Measurements from ENCODE around the gene SNAPC2. TPM values are rescaled to one million over a fixed set of nuclear protein-coding genes. Genes with fewer than 3 reads are reported as not detected.

The SNAPC2 gene
- total and polyA plus RNA-seq, 2 experiments from 2014 or later: 33.7 to 47.2 TPM

DNA sequence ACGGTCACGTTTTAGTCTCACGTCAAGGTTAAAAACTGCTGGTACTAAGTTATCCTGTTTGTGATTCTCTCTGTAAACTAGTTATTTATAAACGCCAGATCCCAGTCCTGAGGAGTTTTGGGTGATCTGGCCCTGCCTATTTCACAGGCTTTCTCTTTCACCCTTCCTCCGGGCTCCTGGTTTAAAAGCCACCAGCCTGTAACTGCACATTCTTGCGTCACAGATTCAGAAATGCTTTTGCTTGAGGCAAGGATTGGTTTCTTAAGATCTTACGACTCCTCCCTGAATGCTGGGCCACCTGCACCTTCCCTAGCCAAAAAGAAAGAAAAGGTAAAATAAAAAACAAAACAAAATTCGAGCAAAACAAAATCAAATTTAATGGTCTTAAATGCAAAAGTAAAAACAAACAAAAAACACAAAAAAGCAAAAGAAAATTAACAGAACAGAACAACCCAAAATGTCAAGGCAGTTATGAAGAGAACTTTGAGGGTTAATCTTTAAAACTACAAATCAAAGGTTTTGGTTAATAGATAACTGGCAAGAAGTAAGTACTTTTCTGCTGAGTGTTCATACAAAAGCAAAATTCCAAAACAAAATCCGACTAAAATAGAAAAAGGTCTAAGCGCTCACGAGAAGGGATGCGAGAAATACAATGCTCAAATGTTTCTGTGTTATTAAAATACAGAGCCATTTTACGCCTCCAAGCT, 41.9 kb downstream of the SNAPC2 start:
- no peak overlapping the region for H3K4me3 ChIP-seq
- in situ Hi-C loops (cut with MboI): loop anchor here (10.0 kb wide), 1 partner anchor 283 kb away; no protein-coding TSS in a partner anchor
- H3K79me2 ChIP-seq (ENCODE audit: insufficient read depth): no peaks in the 10 kb centered on the region
- no peaks in the 10 kb centered on the region for H3K27me3 ChIP-seq (replicated peaks; ENCODE audit: insufficient read depth)
- no peaks in the 10 kb centered on the region for H3K9me2 ChIP-seq (ENCODE audit: insufficient read depth)
- no peaks in the 10 kb centered on the region for H3K9me3 ChIP-seq (ENCODE audit: low read depth)
- no peak overlapping the region for H3K9ac ChIP-seq
- H3K36me3 ChIP-seq (ENCODE audit: low read depth): peaks cover 12% of the 10 kb centered on the region; the same call in 1 of the 2 replicates
- WGBS, 2 experiments (ENCODE audit: low coverage in 1 of 2, low lambda C conversion rate in 2 of 2, missing lambda C conversion rate in 2 of 2): 97 to 98% methylated on average over 13 of the region's 13 CpGs
- no peak for DNase-seq
- H3K27ac ChIP-seq: no peak overlapping the region
- H3K4me1 ChIP-seq (ENCODE audit: insufficient read depth): no peaks in the 10 kb centered on the region
- H3K4me2 ChIP-seq (ENCODE audit: unreplicated experiment): no peak overlapping the region
- H2AFZ ChIP-seq: no peak overlapping the region
- no peaks in the 10 kb centered on the region for H3F3A ChIP-seq (ENCODE audit: insufficient read depth)
- TF ChIP-seq EZH2 (IDR thresholded peaks at IDR 0.05; ENCODE audit: insufficient read depth, poor library complexity, severe bottlenecking): no peak
- TF ChIP-seq EZH2phosphoT487 (IDR thresholded peaks at IDR 0.05; ENCODE audit: insufficient read depth, low read depth): no peak
- H4K20me1 ChIP-seq (ENCODE audit: insufficient read depth): no peaks in the 10 kb centered on the region

DNA sequence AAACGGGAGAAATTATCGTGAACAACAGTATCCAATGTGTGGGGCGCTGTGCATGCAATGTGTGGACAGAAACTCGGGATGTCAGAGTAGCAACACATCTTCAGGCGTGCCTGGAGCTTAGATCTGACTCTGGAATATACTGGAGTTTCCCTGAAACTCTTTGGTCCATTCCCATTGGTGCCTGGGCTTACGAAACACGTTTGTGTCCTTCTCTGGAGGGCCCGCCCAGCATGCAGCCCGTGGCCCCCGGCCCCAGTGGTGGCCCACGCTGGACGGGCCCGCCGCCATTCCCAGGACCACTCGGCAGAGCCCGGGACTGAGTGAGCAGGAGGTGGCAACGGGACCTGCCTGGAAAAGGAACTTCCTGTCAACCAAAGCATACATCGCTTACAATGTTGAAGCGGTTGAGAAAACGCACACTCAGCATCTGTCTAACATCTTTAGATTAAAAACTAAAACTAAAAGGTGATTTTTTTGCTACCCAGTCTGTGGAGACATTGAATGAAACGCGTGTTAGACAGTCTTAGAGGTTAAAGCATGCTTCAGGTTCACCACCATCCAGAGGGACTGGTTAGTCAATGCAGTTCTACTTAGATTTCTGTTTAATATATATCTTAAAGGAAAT, 42.6 kb downstream of the SNAPC2 start:
- no peak for DNase-seq
- H3K27me3 ChIP-seq (replicated peaks; ENCODE audit: insufficient read depth): no peaks in the 10 kb centered on the region
- H3K9me2 ChIP-seq (ENCODE audit: insufficient read depth): no peaks in the 10 kb centered on the region
- H3K36me3 ChIP-seq (ENCODE audit: low read depth): peaks cover 12% of the 10 kb centered on the region; the same call in 1 of the 2 replicates
- H3K4me1 ChIP-seq (ENCODE audit: insufficient read depth): no peaks in the 10 kb centered on the region
- no peaks in the 10 kb centered on the region for H3K9me3 ChIP-seq (ENCODE audit: low read depth)
- no peak overlapping the region for H3K27ac ChIP-seq
- TF ChIP-seq EZH2 (IDR thresholded peaks at IDR 0.05; ENCODE audit: insufficient read depth, poor library complexity, severe bottlenecking) (no peak), EZH2phosphoT487 (IDR thresholded peaks at IDR 0.05; ENCODE audit: insufficient read depth, low read depth) (no peak)
- H2AFZ ChIP-seq: no peak overlapping the region
- no peak overlapping the region for H3K4me3 ChIP-seq
- H3K4me2 ChIP-seq (ENCODE audit: unreplicated experiment): no peak overlapping the region
- no peaks in the 10 kb centered on the region for H3K79me2 ChIP-seq (ENCODE audit: insufficient read depth)
- no peak overlapping the region for H3K9ac ChIP-seq
- WGBS, 2 experiments (ENCODE audit: low coverage in 1 of 2, low lambda C conversion rate in 2 of 2, missing lambda C conversion rate in 2 of 2): 87% methylated on average over 22 of the region's 22 CpGs
- no peaks in the 10 kb centered on the region for H3F3A ChIP-seq (ENCODE audit: insufficient read depth)
- H4K20me1 ChIP-seq (ENCODE audit: insufficient read depth): no peaks in the 10 kb centered on the region
- in situ Hi-C loops (cut with MboI): loop anchor here (10.0 kb wide), 1 partner anchor 282 kb away; no protein-coding TSS in a partner anchor

DNA sequence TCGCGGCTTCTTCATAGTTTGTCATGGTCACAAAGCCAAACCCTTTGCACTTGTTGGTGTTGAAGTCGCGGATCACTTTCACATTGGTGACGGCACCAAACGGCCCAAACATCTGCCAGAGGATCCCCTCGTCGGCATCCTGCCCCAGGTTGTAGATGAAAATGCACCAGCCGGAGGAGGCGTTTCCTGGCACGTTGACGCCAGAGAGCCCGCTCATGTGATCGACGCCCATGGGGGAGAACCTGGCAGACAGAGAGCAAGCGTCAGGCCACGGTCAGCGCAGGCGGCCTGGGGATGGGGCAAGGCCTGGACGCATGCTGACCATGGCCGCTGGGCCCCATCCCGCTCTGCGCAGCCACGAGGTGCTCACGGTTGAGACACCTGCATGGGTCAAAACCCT, 43.4 kb downstream of the SNAPC2 start:
- 91 to 93% methylated on average over 23 to 25 of the region's 25 CpGs for WGBS, 2 experiments (ENCODE audit: low coverage in 1 of 2, low lambda C conversion rate in 2 of 2, missing lambda C conversion rate in 2 of 2)
- Histone ChIP-seq H3K9ac (no peak overlapping the region), H3F3A (ENCODE audit: insufficient read depth) (no peaks in the 10 kb centered on the region), H3K27me3 (replicated peaks; ENCODE audit: insufficient read depth) (no peaks in the 10 kb centered on the region), H3K9me3 (ENCODE audit: low read depth) (no peaks in the 10 kb centered on the region), H3K9me2 (ENCODE audit: insufficient read depth) (no peaks in the 10 kb centered on the region), H3K79me2 (ENCODE audit: insufficient read depth) (no peaks in the 10 kb centered on the region), H3K27ac (no peak overlapping the region), H3K4me2 (ENCODE audit: unreplicated experiment) (no peak overlapping the region), H3K4me3 (no peak overlapping the region), H4K20me1 (ENCODE audit: insufficient read depth) (no peaks in the 10 kb centered on the region), H3K4me1 (ENCODE audit: insufficient read depth) (no peaks in the 10 kb centered on the region), H2AFZ (no peak overlapping the region), H3K36me3 (ENCODE audit: low read depth) (peaks cover 12% of the 10 kb centered on the region; the same call in 1 of the 2 replicates)
- no peak for DNase-seq
- TF ChIP-seq EZH2phosphoT487 (IDR thresholded peaks at IDR 0.05; ENCODE audit: insufficient read depth, low read depth) (no peak), EZH2 (IDR thresholded peaks at IDR 0.05; ENCODE audit: insufficient read depth, poor library complexity, severe bottlenecking) (no peak)
- in situ Hi-C loops (cut with MboI): loop anchor here (10.0 kb wide), 1 partner anchor 281 kb away; no protein-coding TSS in a partner anchor

DNA sequence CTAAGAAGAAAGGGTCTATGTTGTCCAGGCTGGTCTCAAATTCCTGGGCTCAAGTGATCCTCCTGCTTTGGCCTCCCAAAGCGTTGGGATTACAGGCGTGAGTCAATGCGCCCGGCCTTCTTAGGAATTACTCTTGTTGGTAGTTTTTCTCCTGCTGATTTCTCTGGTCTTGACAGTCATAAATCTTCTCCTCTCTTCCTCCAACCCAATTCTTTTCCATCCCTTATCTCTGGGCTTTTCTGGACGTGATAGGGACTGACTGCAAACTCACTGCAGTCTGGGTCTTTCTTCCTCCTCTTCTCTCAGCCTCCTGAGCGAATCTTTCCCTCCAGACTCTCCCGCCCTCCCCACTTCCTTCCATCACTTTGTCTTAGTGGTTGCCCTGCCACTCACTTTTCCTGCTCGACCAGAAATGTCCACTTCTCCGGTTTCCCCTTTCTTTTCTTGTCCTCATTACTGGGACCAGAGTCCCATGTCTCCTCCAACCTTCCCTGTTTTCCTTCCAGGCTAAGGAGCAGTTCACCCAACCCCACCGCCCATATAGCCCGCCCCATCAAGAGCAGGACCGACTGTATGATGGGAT, 45.2 kb downstream of the SNAPC2 start:
- peaks cover 12% of the 10 kb centered on the region; the same call in 1 of the 2 replicates for H3K36me3 ChIP-seq (ENCODE audit: low read depth)
- in situ Hi-C loops (cut with MboI): loop anchor here (10.0 kb wide), 1 partner anchor 279 kb away; no protein-coding TSS in a partner anchor

More for the DNA sequence above, 45.2 kb downstream of the SNAPC2 start:
- Histone ChIP-seq H4K20me1 (ENCODE audit: insufficient read depth) (no peaks in the 10 kb centered on the region), H3K4me3 (no peak overlapping the region), H3K4me2 (ENCODE audit: unreplicated experiment) (no peak overlapping the region), H3K27me3 (replicated peaks; ENCODE audit: insufficient read depth) (no peaks in the 10 kb centered on the region), H3K9me2 (ENCODE audit: insufficient read depth) (no peaks in the 10 kb centered on the region), H2AFZ (no peak overlapping the region), H3K79me2 (ENCODE audit: insufficient read depth) (no peaks in the 10 kb centered on the region), H3K9me3 (ENCODE audit: low read depth) (no peaks in the 10 kb centered on the region), H3K27ac (no peak overlapping the region), H3F3A (ENCODE audit: insufficient read depth) (no peaks in the 10 kb centered on the region), H3K4me1 (ENCODE audit: insufficient read depth) (no peaks in the 10 kb centered on the region), H3K9ac (no peak overlapping the region)
- WGBS, 2 experiments (ENCODE audit: low coverage in 1 of 2, low lambda C conversion rate in 2 of 2, missing lambda C conversion rate in 2 of 2): 94 to 95% methylated on average over 12 of the region's 12 CpGs
- TF ChIP-seq EZH2 (IDR thresholded peaks at IDR 0.05; ENCODE audit: insufficient read depth, poor library complexity, severe bottlenecking) (no peak), EZH2phosphoT487 (IDR thresholded peaks at IDR 0.05; ENCODE audit: insufficient read depth, low read depth) (no peak)
- no peak for DNase-seq
